IMR-90 (cell line): ENCODE data around the gene MAN2C1. TPM values are rescaled to one million over a fixed set of nuclear protein-coding genes. Genes with fewer than 3 reads are reported as not detected.

Experiments used
- microRNA-seq, 2 experiments: library from miRNA; stranded (forward) in 1 of 2; unstranded in 1 of 2; fragments of 10-50 nt in 1 of 2; fragments of <30 nt in 1 of 2; gene quantifications in 1 of 2; microRNA quantifications in 1 of 2; one replicate each; pipeline versions ENCODE3 to v1.1.0; 2013 to 2020; ENCODE audit not compliant: insufficient read depth in 1 of 2, insufficient read length in 1 of 2, unreplicated experiment in 1 of 2
- polyA plus RNA-seq, 3 experiments: library from polyadenylated mRNA; depleted of rRNA; stranded (reverse); fragments of >200 nt; gene quantifications; 2 replicates each; pipeline ENCODE4 v1.2.3, GENCODE V29; 2012; ENCODE audit warnings: low replicate concordance in 1 of 3
- total RNA-seq: library from RNA; depleted of rRNA; stranded (reverse); fragments of >200 nt; gene quantifications from 2 replicates; pipeline ENCODE4 v1.2.3, GENCODE V29; 2012; rRNA removed

Gene MAN2C1
- total and polyA plus RNA-seq, 2 of the 4 experiments (the other 2 are of a cell fraction): 34.8 to 153 TPM

Small RNAs within 50 kb of the gene (microRNA-seq; reads per million reads assigned to microRNA genes)
- gene MIR631 (ENCODE audit: unreplicated experiment): not detected

Other genes starting within 250 kb of the MAN2C1 start
- gene C15orf39, start 166.7 kb downstream of the MAN2C1 start, total RNA-seq: 1.3 and 1.9 TPM in 2 replicates
- gene C15orf39, start 166.7 kb downstream of the MAN2C1 start, polyA plus RNA-seq (2012; rRNA removed): 5.7 and 7.0 TPM in 2 replicates
- gene GOLGA6C, start 110.3 kb downstream of the MAN2C1 start, total RNA-seq: not detected in 2 replicates
- not detected in 2 replicates for gene GOLGA6C, start 110.3 kb downstream of the MAN2C1 start, polyA plus RNA-seq (2012; rRNA removed)
- gene GOLGA6D, start 85.8 kb downstream of the MAN2C1 start, total RNA-seq: not detected in 2 replicates
- gene GOLGA6D, start 85.8 kb downstream of the MAN2C1 start, polyA plus RNA-seq (2012; rRNA removed): not detected in 2 replicates
- 91.2 and 95.5 TPM in 2 replicates for gene COMMD4, start 32.5 kb downstream of the MAN2C1 start, total RNA-seq
- gene COMMD4, start 32.5 kb downstream of the MAN2C1 start, polyA plus RNA-seq (2012; rRNA removed): 133 and 162 TPM in 2 replicates
- gene NEIL1, start 21.6 kb downstream of the MAN2C1 start, total RNA-seq: 0.56 and 1.1 TPM in 2 replicates
- 3.6 and 3.7 TPM in 2 replicates for gene NEIL1, start 21.6 kb downstream of the MAN2C1 start, polyA plus RNA-seq (2012; rRNA removed)
- gene SIN3A, start 83.1 kb upstream of the MAN2C1 start, total RNA-seq: 25.6 and 31.5 TPM in 2 replicates
- 21.2 and 25.3 TPM in 2 replicates for gene SIN3A, start 83.1 kb upstream of the MAN2C1 start, polyA plus RNA-seq (2012; rRNA removed)
- 20.0 and 26.5 TPM in 2 replicates for gene PTPN9, start 210.7 kb upstream of the MAN2C1 start, total RNA-seq
- gene PTPN9, start 210.7 kb upstream of the MAN2C1 start, polyA plus RNA-seq (2012; rRNA removed): 26.3 and 38.9 TPM in 2 replicates